Stimulated activated naive CD4-positive, alpha-beta T cell (primary cell): ENCODE results near the gene AKAP6.

Experiments
- DNase-seq, 6 experiments: peaks; one replicate each; lab custom pipeline; 2025; lab: John Stamatoyannopoulos, UW

Gene AKAP6, protein sequence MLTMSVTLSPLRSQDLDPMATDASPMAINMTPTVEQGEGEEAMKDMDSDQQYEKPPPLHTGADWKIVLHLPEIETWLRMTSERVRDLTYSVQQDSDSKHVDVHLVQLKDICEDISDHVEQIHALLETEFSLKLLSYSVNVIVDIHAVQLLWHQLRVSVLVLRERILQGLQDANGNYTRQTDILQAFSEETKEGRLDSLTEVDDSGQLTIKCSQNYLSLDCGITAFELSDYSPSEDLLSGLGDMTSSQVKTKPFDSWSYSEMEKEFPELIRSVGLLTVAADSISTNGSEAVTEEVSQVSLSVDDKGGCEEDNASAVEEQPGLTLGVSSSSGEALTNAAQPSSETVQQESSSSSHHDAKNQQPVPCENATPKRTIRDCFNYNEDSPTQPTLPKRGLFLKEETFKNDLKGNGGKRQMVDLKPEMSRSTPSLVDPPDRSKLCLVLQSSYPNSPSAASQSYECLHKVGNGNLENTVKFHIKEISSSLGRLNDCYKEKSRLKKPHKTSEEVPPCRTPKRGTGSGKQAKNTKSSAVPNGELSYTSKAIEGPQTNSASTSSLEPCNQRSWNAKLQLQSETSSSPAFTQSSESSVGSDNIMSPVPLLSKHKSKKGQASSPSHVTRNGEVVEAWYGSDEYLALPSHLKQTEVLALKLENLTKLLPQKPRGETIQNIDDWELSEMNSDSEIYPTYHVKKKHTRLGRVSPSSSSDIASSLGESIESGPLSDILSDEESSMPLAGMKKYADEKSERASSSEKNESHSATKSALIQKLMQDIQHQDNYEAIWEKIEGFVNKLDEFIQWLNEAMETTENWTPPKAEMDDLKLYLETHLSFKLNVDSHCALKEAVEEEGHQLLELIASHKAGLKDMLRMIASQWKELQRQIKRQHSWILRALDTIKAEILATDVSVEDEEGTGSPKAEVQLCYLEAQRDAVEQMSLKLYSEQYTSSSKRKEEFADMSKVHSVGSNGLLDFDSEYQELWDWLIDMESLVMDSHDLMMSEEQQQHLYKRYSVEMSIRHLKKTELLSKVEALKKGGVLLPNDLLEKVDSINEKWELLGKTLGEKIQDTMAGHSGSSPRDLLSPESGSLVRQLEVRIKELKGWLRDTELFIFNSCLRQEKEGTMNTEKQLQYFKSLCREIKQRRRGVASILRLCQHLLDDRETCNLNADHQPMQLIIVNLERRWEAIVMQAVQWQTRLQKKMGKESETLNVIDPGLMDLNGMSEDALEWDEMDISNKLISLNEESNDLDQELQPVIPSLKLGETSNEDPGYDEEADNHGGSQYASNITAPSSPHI (N-terminal part only)

DNA sequence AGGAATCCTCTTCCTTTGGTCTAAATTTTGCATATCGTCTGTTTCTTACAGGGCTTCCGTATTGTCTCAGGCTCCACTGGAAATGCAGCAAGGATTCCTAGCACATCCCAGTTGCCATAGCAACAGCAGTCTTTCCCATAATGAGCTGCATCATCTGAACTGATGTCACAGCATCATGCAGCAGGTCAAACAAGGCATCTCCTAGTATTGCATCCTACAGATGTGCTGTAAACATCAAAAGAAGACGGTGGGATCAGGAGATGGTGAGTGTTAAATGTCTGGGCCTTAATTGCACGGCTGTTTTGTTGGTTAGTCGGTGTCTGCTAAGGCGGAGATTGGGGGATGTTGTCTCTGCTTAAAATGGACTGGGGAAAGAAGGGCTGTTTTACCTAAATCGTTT is at the start of gene AKAP6:
Gene AKAP6, plus strand, starts transcription at position 153 of the 400 bp plus-strand sequence. CDS start 104,196 bp downstream, outside the sequence.
- no peak for DNase-seq

DNA sequence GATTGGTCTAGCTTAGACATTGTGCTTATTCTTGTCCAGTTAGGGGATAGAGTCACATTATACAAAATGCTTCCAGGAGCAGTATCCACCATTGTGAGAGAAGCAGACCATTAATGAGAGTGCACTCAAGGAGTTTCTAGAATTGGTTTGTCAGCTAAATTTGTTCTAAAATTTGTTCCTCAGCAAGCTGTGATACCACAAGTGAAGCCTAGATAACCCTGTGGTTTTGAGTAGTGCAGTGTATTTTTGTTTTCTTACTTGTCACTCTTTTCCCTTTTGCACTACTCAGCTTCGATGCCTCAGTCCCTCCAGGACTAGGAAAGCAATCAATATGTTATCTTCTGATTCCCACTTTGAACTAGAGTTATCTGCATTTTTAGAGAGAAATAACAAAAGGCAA is 42.5 kb upstream of the AKAP6 start:
- DNase-seq = no peak

GRCh38 chr14:32296366-32296765 is 32.7 kb upstream of the AKAP6 start:
- no peak for DNase-seq

GRCh38 chr14:32298346-32298745 is 30.8 kb upstream of the AKAP6 start:
- no peak for DNase-seq

- DNase-seq = no peak
Observed at GRCh38 chr14:32300136-32300535, 29.0 kb upstream of the AKAP6 start.

GRCh38 chr14:32303865-32304264 is 25.2 kb upstream of the AKAP6 start:
- DNase-seq = no peak

GRCh38 chr14:32304296-32304695 is 24.8 kb upstream of the AKAP6 start:
- no peak for DNase-seq

- DNase-seq = no peak
Observed at GRCh38 chr14:32306549-32306948, 22.5 kb upstream of the AKAP6 start.

DNA sequence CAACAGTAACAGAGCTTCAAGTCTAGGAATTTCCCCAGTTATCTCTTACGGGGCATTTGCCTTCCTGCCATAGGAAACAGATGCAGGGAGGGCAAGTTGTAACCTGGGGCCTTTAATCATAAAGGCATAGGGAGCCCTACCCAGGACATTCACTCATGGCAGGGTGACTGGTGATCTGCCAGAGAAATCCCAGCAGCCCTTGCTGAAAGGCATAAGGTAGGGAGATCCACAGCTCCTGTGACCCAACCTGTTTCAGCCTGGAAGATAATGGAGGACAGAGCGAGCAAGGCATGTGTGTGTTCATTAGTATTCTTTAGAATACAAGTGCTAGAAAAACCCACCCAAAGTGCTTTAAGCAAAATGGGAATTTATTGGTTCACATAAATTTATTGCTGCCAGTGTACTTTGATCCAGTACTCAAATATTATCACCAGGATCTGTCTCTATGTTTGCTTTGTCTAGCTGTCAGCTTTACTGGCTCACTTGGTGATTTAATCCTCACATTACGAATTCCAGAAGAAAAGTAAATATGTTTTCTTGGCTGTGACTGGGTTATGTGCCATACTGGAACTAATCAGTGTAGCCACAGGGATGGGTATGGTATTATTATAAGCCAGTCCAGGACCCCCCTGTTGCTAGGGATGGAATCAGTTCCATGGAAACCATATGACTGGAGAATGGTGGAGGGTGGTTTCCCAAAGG is 21.1 kb upstream of the AKAP6 start:
- no peak for DNase-seq

DNA sequence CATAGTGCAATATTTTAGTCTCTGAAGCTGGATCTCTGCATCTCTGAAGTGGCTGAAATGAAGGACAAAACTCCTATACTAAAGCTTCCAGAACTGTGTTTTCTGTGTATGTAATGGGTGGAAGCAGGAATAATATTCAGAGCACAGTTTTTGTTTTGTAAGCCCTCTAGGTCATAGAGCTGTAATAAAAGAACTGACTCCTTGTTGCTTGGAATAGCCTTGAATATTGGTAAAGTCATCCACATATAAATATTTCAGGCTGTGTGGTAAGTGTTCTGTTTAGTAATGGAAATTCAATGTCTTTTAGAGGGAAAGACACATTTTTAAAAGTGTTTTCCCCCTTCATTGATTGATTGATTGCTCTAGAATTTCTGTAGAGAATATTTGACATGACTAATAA is 18.2 kb upstream of the AKAP6 start:
- DNase-seq = no peak

- DNase-seq = no peak
Observed at GRCh38 chr14:32311294-32312009, 17.6 kb upstream of the AKAP6 start.

- no peak for DNase-seq
Observed at GRCh38 chr14:32312010-32312331, 17.1 kb upstream of the AKAP6 start.

DNA sequence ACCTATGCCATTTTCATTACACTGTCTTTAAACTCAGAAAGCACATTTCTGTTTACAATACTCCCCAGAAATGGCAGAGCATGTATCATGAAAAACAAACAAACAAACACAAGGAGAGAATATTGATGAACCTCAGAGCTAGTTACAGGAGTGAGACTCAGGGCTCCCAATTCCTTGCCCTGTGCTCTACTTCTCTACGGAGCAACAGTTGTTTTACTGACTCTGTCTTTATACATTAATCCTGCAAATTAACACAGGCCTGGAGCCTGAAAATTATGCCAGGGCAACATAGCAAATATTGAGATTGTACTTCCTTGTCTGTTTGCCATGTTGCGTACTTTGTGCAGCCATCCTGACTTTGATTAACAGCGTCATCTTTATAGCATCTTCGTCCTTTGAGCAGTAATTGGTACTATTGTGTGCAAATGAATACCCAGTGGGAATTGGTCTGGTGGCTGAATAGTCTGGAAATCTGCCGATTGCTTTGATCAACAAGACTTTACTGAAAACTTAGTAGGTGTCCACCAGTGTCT is 15.2 kb upstream of the AKAP6 start:
- DNase-seq = no peak

DNA sequence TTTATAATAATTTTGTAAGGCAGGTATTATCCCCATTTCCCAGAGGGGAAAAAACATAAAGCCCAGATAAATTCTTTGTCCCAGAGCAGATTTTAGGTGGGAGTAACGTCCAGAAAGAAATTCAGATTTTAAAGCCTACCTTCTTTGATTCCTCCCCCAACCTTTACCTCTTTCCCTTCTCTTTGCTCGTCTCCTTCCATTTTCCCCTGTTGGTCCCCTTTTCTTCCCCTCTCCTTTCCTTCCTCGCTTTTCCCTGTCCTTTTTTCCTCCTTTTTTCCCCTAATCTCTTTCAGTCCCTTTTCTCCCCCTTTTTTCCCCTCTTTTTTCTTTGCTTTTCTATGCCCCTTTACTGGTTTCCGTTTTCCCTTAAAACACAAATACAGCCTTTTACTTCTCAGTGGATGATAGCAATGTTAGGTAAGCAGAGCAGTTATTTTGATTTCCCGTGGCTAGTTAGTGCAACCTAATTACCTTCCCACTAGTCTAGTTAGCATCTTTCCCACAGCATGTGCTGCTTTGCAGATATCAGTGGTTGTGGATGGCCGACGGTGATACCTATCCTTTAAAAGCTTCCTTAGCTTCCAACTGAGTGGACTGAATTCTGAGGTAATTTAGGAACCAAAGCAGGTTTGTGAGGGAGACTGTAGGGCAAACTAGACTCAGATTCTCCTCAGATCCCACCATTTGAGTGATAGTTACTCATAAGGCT is 10.9 kb upstream of the AKAP6 start:
- no peak for DNase-seq

- no peak for DNase-seq
Observed at GRCh38 chr14:32319368-32320049, 9.6 kb upstream of the AKAP6 start.

GRCh38 chr14:32324601-32325000 is 4.5 kb upstream of the AKAP6 start:
- DNase-seq = no peak

DNA sequence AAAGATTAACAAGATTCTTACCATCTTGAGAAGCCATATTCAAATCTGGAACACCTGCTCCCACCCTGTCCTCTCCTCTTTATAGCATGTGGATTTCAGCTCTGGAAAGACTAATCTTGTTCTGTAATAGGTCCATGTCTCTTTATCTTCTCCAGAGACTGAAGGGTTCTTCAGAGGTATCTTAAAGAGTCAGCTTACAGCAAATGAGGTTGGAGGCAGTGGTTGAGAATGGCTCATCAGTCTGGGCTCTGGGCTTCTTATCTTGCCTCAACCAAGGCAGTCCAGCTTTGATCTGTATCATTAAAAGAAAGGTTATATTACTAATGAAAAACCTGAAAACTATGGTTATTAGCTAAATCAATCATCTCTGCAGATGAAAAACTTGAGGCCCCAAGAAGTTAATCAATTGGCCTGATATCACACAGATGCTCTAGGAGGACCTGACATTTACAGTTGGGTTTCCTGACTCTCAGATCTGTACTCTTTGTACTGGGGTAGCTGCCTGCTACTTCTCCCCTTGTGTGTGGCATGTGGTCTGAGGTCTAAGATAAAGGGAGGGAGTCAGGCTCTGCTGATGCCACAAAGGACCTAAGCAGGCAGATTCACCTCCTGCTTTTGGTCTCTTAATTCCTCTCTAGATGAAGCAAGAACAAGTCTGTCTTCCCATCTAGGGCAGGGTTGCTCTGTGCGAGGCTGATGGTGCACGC is 1.7 kb upstream of the AKAP6 start:
- DNase-seq = no peak

DNA sequence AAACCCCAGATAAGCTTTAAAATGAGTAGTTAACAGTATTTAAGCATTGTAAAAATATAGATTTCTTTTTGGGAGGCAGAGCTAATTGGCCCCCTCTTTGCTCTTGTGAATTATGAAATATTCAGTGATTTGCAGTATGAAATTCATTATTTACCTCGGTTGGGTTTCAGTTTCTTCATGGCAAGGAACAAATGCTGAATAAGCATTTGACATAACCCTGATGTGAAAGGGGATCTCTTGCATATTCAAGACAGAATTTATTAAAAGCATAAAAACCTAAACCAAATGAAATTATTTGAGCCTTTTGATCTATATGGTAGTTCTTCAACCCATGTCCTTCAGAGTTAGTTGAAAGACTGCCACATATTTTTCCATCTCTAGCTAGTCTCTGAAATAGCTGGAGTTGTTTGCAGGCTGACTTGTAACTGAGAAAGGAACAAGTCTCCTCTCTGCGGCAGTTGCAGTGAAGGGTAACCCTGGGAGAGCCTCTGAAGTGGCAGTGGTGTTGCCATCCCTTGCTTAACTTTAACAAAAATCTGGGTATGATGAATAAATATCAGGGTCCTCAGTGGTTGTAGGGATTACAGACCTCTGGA is 690 bp downstream of the AKAP6 start:
- DNase-seq = no peak
